ENCODE results near the gene TMEM132A. TPM values are rescaled to one million over a fixed set of nuclear protein-coding genes. Genes with fewer than 3 reads are reported as not detected.
A peak's percentile ranks its signal among the peaks of the same experiment; 100 is the strongest.

Gene TMEM132A
- polyA plus RNA-seq, 1 of the 3 experiments (the other 2 are of a cell fraction) = 66.9 TPM

- Histone ChIP-seq H3K9ac (peak overlapping the region; percentile 72; the same call in 1 of the 2 replicates), H2AFZ (ENCODE audit: low read depth) (peak overlapping the region; percentile 85; the same call in 1 of the 2 replicates), H3K27me3 (ENCODE audit: insufficient read depth) (no peaks in the 10 kb centered on the region), H3K79me2 (ENCODE audit: insufficient read depth) (no peaks in the 10 kb centered on the region; the same call in 1 of the 2 replicates), H3F3A (replicated peaks; ENCODE audit: insufficient read depth) (no peaks in the 10 kb centered on the region), H3K9me2 (no peaks in the 10 kb centered on the region), H4K20me1 (ENCODE audit: insufficient read depth) (no peaks in the 10 kb centered on the region), H3K27ac (ENCODE audit: low read depth in 2 of 2, low read length in 1 of 2) (peak overlapping the region in 1 of 2 experiments; percentile 82; a peak in 2 of 4 replicates), H3K4me2 (peak overlapping the region; percentile 99), H3K4me1 (ENCODE audit: control insufficient read depth in 1 of 2, insufficient read depth in 2 of 2, low read depth in 1 of 2, low read length in 1 of 2) (peaks cover 0 to 28% of the 10 kb centered on the region in 2 experiments; a peak in 3 of 4 replicates), H3K36me3 (replicated peaks in 1 of 2; ENCODE audit: control insufficient read depth in 1 of 2, insufficient read depth in 2 of 2, low read length in 1 of 2) (peaks cover 4 to 40% of the 10 kb centered on the region in 2 experiments), H3K4me3 (ENCODE audit: low read depth in 2 of 2, low read length in 1 of 2) (peak overlapping the region; percentile 80 to 92), H3K9me3 (no peaks in the 10 kb centered on the region)
- ChIA-PET POLR2A (no interaction called here), CTCF (interaction anchor here (1.9 to 5.8 kb wide), 2 partner anchors 9 to 26 kb away, joined by 6 to 21 read pairs; no protein-coding TSS in a partner anchor)
- WGBS (ENCODE audit: low lambda C conversion rate) = 4% methylated on average over 9 of the region's 35 CpGs
- TF ChIP-seq GATA2 (CRISPR knock-in tag; IDR thresholded peaks at IDR 0.05) = no peak
- TF ChIP-seq TCF12 (IDR thresholded peaks at IDR 0.05) = no peak
- peak in 1 of 2 experiments; percentile 70; a peak in 1 of 4 replicates for TF ChIP-seq EP300 (IDR thresholded peaks at IDR 0.05; ENCODE audit: borderline replicate concordance in 1 of 2, low read depth in 1 of 2, low read length in 1 of 2)
- no peak for TF ChIP-seq RCOR1 (IDR thresholded peaks at IDR 0.05; ENCODE audit: low read length)
- no peak for TF ChIP-seq USF2 (IDR thresholded peaks at IDR 0.05; ENCODE audit: borderline replicate concordance, low read depth, low read length)
- TF ChIP-seq TEAD4 (IDR thresholded peaks at IDR 0.05; ENCODE audit: borderline replicate concordance, insufficient read depth) = no peak
- TF ChIP-seq YY1 (IDR thresholded peaks at IDR 0.05; ENCODE audit: low read depth) = no peak
- no peak for TF ChIP-seq REST (IDR thresholded peaks at IDR 0.05; ENCODE audit: low read depth, low read length)
- TF ChIP-seq FOXJ3 (CRISPR knock-in tag; IDR thresholded peaks at IDR 0.05) = no peak
- 0 out of 2 replicates have a peak, but pooled peaks have one; percentile 37 for TF ChIP-seq MXI1 (IDR thresholded peaks at IDR 0.05; ENCODE audit: low read depth, low read length)
- TF ChIP-seq RXRA (IDR thresholded peaks at IDR 0.05; ENCODE audit: borderline replicate concordance, low read depth) = no peak
- TF ChIP-seq RAD21 (IDR thresholded peaks at IDR 0.05; ENCODE audit: low read length) = no peak
- peak; percentile 80 for DNase-seq
These were observed 920 bp downstream of the TMEM132A start for GRCh38 chr11:60924906-60925853.
